ENCODE data around the gene ATF7IP. TPM values are rescaled to one million over a fixed set of nuclear protein-coding genes. Genes with fewer than 3 reads are reported as not detected.
"Not testable (repeated sequence)": the region's sequence is repeated elsewhere in the genome, so short reads cannot be mapped to it uniquely, and the experiment has no call there.

Gene ATF7IP
- total RNA-seq, 1 experiment from 2014 or later, result 25.5 TPM

DNA sequence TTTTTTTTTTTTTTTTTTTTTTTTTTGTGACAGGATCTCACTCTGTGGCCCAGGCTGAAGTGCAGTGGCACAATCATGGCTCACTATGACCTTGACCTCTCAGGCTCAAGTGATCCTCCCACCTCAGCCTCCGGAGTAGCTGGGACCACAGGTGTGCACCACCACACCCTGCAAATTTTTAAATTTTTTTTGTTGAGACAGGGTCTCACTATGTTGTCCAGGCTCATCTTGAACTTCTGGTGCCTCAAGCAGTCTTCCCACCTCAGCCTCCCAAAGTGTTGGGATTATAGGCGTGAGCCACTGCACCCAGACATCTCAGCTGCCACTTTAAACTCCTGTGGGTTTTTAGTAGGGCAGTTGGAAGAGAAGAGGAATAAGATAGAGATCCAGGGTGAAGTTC, 39.9 kb downstream of the ATF7IP start:
- not testable (repeated sequence) for DNase-seq (ENCODE audit: extremely low read depth, low read depth)

DNA sequence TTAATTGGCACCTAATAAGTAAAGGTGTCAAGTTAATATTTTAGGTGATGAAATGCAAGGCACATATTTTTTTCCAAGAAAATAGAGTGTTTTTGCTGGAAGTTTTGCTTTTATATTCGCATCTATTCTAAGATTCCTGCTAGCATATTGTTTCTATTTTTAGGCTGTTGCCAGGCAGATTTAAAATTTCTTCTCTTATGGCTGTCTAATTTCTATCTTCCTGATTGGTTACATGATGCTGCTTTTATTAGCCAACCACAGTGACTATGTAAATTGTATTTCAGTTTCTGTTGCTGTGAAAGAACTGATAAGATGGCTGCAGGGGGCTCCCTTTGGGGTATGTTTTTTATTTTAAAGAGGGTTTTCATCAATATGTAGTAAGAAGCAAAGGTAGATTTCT, 42.7 kb downstream of the ATF7IP start:
- no peak for DNase-seq (ENCODE audit: extremely low read depth, low read depth)

DNA sequence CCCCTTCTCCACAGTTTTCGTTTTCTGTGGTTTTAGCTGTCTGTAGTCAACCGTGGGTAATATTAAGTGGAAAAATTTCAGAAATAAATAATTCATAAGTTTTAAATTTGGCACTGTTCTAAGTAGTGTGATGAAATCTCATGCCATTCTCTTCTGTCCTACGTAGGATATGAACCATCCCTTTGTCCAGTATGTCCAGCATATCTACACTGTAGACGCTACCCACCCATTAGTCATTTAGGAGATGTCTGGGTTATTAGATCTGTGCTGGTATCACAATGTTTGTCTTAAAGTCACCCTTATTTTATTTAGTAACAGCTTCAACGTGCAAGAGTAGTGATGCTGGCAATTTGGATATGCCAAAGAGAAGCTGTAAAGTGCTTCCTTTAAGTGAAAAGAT, 44.7 kb downstream of the ATF7IP start:
- DNase-seq (ENCODE audit: extremely low read depth, low read depth), result no peak

DNA sequence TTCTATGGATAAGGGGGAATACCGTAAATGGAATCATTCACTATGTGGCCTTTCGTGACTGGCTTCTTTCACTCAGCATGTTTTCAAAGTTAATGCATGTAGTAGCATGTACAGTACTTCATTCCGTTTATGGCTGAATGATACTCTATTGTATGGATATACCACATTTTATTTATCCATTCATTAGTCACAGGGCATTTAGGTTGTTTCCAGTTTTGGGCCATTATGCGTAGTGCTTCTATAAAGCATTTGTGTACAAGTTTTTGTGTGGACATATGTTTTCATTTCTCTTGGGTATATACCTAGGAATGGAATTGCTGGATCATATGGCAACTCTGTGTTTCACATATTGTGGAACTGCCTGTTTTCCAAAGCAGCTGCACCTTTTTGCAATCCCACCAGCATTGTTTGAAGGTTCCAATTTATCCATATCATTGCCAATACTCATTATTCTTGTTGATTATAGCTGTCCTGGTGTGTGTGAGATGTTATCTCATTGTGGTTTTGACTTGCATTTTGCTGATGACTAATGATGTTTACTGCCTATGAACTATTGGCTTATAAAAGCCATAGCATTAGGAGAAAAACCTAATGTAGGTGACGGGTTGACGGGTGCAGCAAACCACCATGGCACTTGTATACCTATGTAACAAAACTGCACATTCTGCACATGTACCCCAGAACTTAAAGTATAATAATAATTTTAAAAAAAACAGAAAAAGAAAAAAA, 45.5 kb downstream of the ATF7IP start:
- DNase-seq (ENCODE audit: extremely low read depth, low read depth), result no peak

DNA sequence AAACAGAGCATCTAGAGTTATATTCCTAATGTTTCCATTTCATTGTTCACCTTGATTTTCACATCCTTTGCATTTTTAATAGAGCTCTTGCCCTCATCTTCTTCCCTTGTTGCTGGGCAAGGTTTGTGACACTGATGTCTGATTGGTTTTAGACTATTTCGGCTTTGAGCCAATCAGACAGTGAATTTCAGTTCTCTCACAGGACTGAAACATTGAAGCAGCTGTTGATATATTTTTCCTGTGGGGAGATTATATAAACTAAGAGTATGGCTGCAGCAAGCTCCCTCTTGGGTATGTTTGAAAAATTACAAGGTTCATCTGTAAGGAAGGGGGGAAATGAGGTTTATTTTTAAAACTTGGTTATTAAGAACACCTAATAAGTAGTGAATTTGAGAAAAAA, 51.2 kb downstream of the ATF7IP start:
- DNase-seq (ENCODE audit: extremely low read depth, low read depth), result no peak

DNA sequence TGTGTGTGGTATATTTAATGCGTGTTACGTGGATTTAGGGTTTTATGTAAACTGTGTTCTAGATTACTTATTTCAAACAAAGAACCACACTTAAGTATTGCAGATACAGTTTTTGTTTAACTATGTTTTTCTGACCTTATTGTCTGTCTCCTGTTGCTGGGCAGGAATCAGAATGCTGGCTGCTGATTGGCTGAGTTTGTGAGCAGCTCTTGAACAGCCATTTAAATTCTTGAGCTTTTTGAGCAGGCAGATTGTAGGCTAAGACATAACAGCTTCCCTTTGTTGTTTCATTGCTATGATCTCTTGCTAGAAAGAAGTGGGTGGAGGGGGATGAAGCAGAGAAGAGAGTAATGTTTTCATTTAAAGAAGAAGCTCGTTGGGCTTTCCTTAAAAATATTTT, 52.2 kb downstream of the ATF7IP start:
- no peak for DNase-seq (ENCODE audit: extremely low read depth, low read depth)

DNA sequence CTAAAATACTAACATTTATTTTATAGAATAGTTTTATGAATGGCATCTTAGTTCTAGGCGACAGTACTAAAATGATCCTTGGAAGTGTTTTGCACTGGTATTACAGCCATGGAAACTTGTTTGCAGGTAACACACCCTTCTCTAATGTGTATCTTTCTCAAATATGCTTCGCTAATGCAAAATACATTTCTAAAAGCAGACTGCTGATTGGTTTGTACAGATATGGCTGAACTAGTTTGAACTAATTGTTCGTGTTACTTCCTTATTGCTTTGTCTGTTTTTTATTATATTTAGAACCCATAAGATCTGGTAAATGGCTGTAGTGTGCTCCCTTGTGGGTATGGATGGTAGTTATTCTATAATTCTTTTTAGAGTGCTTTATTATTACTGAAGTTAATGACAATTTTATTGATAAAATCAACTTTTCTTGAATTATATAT, 53.0 kb downstream of the ATF7IP start:
- no peak for DNase-seq (ENCODE audit: extremely low read depth, low read depth)

DNA sequence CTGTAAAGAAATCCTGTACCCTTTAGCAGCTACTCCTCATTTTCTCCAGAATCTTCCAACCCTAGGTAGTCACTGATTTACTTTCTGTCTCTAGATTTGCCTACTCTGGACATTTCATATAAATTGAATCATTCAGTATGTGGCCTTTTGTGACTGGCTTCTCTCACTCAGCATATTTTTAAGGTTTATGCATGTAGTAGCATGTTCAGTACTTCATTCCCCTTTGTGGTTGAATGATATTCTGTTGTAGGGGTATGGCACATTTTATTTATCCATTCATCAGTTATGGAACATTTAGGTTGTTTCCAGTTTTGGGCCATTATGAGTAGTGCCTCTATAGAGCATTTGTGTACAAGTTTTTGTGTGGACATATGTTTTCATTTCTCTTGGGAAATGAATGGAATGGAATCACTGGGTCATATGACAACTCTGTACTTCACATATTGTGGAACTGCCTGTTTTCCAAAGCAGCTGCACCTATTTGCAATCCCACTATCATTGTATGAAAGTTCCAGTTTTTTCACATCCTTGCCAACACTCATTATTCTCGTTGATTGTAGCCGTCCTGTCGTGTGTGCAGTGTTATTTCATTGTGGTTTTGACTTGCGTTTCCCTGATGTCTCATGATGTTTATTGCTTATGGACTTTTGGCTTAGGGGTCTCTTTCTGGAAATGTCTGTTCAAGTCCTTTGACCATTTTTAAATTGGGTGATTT, 57.2 kb downstream of the ATF7IP start:
- no peak for DNase-seq (ENCODE audit: extremely low read depth, low read depth)

DNA sequence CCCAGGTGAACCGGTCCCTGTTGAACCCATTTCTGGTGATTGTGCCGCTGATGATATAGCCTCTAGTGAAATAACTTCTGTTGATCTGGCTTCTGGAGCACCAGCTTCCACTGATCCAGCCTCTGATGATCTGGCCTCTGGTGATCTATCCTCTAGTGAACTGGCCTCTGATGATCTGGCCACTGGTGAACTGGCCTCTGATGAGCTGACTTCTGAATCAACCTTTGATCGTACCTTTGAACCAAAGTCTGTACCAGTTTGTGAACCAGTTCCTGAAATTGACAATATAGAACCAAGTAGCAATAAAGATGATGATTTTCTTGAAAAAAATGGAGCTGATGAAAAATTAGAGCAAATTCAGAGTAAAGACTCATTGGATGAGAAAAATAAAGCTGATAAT, 59.1 kb downstream of the ATF7IP start:
- DNase-seq (ENCODE audit: extremely low read depth, low read depth), result no peak

DNA sequence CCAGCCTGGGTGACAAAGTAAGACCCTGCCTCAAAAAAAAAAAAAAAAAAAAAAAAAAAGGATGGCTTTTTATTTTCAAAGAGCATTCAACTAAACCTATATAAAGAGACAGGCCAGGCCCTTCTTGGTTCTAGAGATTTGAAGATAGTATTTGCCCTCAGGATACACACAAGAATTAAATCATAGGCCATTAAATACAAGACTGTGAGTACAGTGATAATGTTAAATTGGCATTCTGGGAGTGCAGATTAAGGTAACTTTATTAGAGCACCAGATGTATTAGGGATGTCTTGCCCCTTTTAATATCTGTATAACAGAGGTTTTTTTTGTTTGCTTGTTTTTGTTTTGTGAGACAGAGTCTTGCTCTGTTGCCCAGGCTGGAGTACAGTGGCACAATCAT, 61.3 kb downstream of the ATF7IP start:
- no peak for DNase-seq (ENCODE audit: extremely low read depth, low read depth)

DNA sequence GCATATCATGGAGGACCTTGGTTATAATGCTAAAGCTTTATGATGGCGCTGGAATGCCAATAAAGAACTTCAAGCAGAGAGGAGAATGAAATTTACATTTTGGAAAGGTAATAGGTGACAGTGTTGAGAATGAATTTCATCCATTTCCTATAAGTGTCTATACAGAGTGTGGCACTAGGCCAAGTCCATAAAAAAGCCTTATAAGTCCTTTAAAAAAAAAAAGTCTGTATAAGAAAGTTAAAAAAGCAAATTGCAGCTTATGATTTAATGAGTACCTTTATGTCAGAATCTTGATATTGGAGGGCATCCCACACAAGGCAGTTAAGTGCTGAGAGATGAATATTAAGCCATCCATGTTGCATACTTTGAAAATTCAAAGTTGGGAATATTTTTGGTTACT, 62.4 kb downstream of the ATF7IP start:
- no peak for DNase-seq (ENCODE audit: extremely low read depth, low read depth)

DNA sequence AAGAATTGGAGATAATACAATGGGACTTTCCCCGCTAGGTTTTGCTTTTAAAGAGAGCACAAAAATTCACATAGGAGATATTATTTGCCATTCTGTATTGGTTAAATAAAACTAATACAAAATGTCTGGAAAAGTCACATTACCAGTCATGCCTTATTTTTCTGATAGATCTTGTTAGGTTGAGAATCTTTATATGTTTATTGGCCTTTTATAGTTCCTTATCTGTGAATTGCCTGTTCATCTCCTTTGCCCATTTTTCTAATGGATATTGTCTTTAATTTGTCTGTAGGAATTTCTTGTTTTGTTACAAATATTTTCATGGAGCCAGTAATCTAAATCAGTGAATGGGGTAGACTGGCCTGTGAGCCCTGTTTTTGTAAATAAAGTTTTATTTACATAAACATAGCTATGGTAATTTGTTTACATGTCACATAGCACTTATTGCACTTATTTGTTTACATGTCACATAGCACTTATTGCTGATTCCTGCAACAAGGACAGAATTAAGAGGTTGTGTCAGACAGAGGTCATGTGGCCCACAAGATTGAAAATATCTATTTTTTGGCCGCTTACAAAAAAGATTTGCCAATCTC, 65.0 kb downstream of the ATF7IP start:
- DNase-seq (ENCODE audit: extremely low read depth, low read depth), result no peak

DNA sequence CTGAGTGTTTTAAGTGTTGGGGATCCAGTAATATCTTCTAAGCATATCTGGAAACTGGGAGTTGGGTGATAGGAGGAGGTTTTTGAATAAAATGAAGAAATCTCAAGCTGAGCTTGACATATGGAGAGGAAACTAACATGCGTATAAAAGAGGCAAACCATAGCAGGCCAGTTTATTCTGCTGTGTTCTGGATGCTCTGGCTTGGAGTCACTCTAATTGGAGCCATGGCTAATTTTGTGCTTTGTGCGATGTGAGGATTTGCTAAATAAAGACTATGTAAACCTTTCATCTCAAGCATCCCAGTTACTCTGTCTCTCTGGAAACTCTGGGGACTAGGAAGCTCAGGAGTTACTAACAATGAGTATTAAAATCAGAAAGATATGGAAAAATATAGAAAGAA, 66.5 kb downstream of the ATF7IP start:
- no peak for DNase-seq (ENCODE audit: extremely low read depth, low read depth)

DNA sequence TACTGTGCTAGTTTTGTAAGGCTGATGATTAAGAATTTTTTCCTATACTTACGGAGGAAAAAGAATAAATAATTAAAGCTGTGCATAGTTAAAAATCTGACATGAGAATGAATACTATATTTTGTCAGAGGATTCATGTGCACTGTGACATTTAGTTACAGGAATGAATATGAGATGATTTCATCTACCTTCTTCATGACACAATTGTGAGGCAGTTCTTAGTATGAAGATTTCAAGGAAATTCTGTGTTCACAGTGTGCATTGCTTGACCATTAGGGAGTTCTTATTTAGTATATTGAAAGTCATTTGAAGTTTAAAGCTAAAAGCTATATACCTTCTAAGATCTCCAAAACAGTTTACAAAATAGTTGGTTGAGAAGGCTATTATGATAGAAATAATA, 70.1 kb downstream of the ATF7IP start:
- DNase-seq (ENCODE audit: extremely low read depth, low read depth), result no peak

DNA sequence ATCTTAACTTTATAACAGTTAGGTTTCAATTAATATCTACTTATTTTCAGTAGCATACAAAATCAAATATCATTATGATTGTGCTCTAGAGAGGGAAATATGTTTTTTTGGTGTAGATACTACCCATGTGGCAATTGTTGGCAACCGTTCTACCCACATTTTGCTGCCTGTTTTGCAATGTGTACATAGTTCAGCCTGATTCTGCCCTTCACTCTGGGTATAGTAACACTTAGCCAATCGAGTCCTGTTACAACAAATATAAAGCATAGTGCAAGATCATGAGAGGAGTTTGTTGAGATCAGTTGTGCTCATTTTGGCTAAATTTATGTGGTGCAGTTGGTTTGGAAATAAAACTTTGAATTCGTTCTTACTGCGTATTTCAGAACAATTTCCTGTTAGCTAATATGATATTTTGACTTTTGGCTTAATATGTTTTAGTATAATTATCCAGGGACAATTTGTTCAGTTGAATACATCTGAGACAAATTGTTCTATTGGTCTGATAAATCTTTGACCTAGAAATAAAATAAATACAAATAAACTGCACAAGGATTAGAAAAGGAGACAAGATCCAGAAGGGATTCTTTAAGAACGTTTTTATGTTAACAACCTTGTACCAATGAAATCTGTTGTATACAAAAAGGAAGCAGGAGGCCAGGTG, 76.9 kb downstream of the ATF7IP start:
- DNase-seq (ENCODE audit: extremely low read depth, low read depth), result no peak

DNA sequence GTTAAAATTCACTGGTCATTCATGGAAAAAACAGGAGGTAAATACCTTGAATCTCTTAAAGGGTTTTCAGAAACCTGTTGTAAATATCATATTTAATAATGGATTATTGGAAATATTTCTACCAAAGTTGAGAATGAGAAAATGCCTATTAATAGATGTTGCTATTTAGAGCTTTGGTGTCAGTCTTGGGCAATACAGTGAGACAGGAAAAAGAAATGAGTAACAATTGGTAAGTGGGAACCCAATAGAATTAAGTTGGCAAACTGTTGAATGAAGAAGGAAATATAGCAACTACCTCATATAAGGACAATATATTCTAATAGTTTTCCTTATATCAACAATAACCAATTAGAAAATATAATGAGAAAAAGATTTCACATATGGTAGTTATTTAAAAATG, 78.0 kb downstream of the ATF7IP start:
- no peak for DNase-seq (ENCODE audit: extremely low read depth, low read depth)

DNA sequence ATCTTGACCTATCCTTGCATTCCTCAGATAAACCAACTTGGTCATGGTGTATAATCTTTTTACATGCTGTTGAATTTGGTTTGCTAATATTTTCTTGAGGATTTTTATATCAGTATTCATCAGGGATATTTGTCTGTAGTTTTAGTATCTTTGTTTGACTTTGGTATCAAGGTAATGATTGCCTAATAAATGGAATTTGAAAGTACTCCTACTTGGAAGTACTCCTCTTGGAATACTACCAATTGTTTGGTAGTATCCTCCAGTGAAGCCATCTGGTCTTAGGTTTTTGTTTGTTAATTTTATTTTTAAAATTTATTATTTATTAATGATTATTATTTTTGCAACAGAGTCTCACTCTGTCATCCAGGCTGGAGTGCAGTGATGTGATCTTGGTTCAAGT, 85.0 kb downstream of the ATF7IP start:
- no peak for DNase-seq (ENCODE audit: extremely low read depth, low read depth)

DNA sequence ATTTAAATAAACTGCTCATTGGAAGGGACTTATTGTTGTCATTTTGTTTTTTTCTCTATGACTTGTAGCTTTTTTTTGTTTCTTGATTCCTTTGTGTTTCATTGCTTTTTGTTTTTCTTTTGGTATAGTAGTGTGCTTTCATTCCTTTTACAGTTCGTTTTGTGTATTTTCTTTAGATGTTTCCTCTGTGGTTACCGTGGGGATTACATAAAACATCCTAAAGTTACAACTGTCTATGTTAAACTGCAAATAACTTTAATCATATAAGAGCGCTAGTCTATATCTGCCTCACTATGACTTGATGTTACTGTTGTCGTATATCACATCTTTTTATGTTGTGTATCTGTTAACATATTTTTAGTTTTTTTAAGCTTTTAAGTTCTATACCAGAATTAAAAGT, 86.9 kb downstream of the ATF7IP start:
- no peak for DNase-seq (ENCODE audit: extremely low read depth, low read depth)

DNA sequence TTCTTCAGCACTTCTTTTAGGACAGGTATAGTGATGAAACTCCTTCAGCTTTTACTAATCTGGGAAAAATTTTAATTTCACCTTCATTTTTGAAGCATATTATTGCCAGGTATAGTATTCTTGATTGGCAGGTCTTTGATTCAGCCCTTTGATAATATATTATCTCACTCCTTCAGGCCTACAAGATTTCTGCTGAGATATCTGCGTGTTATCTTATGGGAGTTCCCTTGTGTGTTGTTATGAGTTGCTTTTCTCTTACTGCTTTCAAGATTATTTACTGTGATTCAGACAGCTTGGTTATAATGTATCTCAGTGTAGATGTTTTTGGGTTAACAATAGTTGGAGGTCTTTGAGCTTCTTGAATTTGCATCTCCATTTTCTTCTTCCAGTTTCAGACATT, 87.4 kb downstream of the ATF7IP start:
- DNase-seq (ENCODE audit: extremely low read depth, low read depth), result no peak

DNA sequence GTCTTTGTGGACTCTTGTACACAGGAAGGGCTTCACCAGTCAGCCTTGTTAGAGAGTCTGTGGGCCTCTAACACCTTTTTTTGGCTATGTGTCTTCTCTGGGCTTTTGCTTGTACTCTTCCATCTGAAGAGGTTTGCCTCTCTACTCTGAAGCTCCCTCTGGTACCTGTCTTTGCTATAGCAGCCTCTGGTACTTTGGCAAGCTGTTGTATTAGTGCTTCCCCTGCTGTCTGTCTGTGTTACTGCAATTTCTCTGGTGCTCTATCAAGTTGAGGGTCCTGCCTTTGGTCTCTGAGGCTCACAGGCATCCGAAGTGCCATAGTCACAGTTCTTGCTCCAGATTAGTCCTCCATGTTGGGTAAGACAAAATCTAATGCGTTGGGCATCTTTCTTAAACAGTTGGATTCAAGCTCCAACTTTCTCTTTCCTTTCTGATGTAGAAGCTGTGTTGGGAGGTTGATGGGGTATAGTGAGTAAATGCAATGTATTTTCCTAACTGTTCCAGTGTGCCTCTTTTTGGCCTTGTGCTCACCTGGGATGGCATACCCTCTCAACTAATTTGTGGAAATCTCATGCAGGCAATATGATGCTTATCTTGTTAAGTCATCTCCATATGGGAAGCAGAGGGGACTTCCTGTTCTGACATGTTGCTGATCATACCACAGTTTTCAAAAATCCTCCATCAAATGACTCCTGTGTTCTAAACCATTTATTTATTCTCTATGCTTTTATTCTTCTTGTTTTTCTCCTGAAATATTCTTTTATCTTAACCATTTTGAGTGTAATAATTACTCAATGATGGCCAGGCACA, 88.8 kb downstream of the ATF7IP start:
- DNase-seq (ENCODE audit: extremely low read depth, low read depth), result peak; percentile 41
